Measurements from ENCODE around the gene OR13A1. TPM values are rescaled to one million over a fixed set of nuclear protein-coding genes. Genes with fewer than 3 reads are reported as not detected.
"Not testable (repeated sequence)": the region's sequence is repeated elsewhere in the genome, so short reads cannot be mapped to it uniquely, and the experiment has no call there.

Gene OR13A1
- polyA plus RNA-seq, 2 donors = 0.11 to 0.86 TPM

DNA sequence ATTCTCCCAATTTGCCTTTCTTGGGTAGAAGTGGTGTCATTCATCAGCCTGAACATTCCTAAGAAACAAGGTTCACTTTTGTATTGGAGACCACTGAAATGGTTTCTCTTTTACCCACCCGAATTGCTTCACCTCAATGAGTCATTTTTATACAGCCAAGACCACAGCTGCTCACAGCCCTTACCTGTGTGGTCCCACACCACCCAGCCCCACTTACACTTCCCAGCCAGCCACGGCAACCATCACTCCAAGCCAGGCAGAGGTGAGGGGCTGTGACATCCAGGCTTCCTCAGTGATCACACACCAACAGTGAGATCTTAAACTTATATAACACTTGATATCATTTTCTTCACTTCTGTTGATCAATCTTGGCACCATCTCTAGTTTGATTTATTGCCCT lies 20.7 kb downstream of the OR13A1 start:
- H3K9me3 ChIP-seq (ENCODE audit: control insufficient read depth in 2 of 2, insufficient read depth in 1 of 2, low read depth in 1 of 2, low read length in 1 of 2) = no peaks in the 10 kb centered on the region
- no peak overlapping the region for H3K27ac ChIP-seq (ENCODE audit: low read depth in 2 of 2, low read length in 1 of 2)
- no peaks in the 10 kb centered on the region for H3K36me3 ChIP-seq (ENCODE audit: control insufficient read depth in 2 of 2, insufficient read depth in 2 of 2, low read length in 1 of 2)
- WGBS, 2 donors = 69 to 75% methylated on average over 2 of the region's 2 CpGs
- H3K4me3 ChIP-seq (ENCODE audit: low read depth in 1 of 2, low read length in 2 of 2) = no peak overlapping the region
- no peaks in the 10 kb centered on the region for H3K4me1 ChIP-seq (ENCODE audit: control insufficient read depth in 2 of 2, insufficient read depth in 2 of 2, low read length in 1 of 2)
- H3K27me3 ChIP-seq (ENCODE audit: control insufficient read depth in 1 of 2, insufficient read depth in 2 of 2, low read length in 2 of 2) = no peaks in the 10 kb centered on the region

DNA sequence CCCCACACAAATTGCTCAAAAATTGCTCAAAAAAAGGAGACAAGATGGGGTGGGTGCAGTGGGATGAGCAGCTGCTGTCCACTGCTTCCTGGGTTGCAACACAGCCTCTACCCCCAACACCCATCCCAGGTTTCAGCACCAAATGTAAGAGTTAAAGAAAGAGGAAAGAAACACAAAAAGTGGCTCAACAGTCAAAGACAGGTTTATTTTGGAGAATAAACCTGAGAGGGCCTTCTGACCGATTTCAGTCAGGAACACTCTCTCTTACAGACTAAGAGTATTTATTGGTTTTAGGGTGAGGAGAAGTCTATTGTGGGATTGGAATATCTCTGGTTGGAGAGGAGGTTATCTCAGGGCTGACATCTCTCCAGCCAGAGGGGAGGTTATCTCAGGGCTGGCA lies 28.4 kb downstream of the OR13A1 start:
- H3K27ac ChIP-seq (ENCODE audit: low read depth in 2 of 2, low read length in 1 of 2) = no peak overlapping the region
- no peaks in the 10 kb centered on the region for H3K36me3 ChIP-seq (ENCODE audit: control insufficient read depth in 2 of 2, insufficient read depth in 2 of 2, low read length in 1 of 2)
- H3K27me3 ChIP-seq (ENCODE audit: control insufficient read depth in 1 of 2, insufficient read depth in 2 of 2, low read length in 2 of 2) = no peaks in the 10 kb centered on the region
- no peaks in the 10 kb centered on the region for H3K4me1 ChIP-seq (ENCODE audit: control insufficient read depth in 2 of 2, insufficient read depth in 2 of 2, low read length in 1 of 2)
- no peak overlapping the region for H3K4me3 ChIP-seq (ENCODE audit: low read depth in 1 of 2, low read length in 2 of 2)
- WGBS, 2 donors = 79 to 86% methylated on average over 1 of the region's 1 CpG
- no peaks in the 10 kb centered on the region for H3K9me3 ChIP-seq (ENCODE audit: control insufficient read depth in 2 of 2, insufficient read depth in 1 of 2, low read depth in 1 of 2, low read length in 1 of 2)

DNA sequence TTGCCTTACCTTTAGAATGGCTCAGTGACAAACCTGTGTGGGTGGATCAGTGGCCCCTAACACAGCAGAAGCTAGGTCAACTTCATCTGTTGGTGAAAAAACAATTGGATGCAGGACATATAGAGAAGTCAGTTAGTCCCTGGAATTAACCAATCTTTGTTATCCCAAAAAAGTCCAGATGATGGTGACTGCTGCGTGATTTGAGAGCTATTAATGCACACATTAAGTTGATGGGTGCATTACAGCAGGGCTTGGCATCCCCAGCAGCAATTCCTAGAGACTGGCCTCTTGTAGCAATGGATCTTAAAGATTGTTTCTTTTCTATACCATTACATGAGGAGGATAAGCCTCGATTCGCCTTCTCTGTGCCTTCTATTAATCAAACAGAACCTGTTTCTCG lies 33.3 kb downstream of the OR13A1 start:
- Histone ChIP-seq H3K4me3 (ENCODE audit: low read depth in 1 of 2, low read length in 2 of 2) (no peak overlapping the region), H3K27me3 (ENCODE audit: control insufficient read depth in 1 of 2, insufficient read depth in 2 of 2, low read length in 2 of 2) (no peaks in the 10 kb centered on the region), H3K4me1 (ENCODE audit: control insufficient read depth in 2 of 2, insufficient read depth in 2 of 2, low read length in 1 of 2) (no peaks in the 10 kb centered on the region), H3K27ac (ENCODE audit: low read depth in 2 of 2, low read length in 1 of 2) (no peak overlapping the region), H3K36me3 (ENCODE audit: control insufficient read depth in 2 of 2, insufficient read depth in 2 of 2, low read length in 1 of 2) (no peaks in the 10 kb centered on the region), H3K9me3 (ENCODE audit: control insufficient read depth in 2 of 2, insufficient read depth in 1 of 2, low read depth in 1 of 2, low read length in 1 of 2) (no peaks in the 10 kb centered on the region)
- 30 to 56% methylated on average over 4 of the region's 4 CpGs for WGBS, 2 donors

DNA sequence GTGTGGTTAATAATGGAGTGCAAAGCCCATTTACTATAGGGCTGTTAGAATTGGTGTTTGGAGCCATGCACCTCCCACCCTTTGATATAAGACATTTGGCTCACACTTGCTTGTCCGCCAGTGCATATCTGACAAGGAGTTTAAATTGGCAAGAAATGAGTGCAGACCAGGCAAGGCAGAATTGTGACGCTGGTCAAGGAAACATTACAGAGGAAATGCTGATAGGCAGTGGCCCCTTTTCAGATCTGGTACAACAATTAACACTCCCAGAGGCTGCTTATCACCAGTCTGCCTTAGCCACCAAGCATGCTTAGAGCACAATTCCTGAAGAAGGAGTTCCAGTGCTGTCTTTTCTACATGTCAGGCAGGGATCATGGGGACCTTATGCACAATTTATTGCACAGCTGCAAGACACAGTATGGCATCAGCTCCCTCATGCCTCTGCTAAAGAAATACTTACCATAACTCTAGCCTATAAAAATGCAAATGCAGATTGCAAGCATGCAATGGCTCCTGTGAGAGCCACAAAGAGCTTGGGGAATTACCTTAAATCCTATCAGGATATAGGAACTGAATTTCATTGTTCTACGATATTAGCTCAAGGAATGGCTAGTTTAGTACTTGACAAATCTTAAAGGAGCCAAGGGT lies 35.2 kb downstream of the OR13A1 start:
- Histone ChIP-seq H3K36me3 (ENCODE audit: control insufficient read depth in 2 of 2, insufficient read depth in 2 of 2, low read length in 1 of 2) (no peaks in the 10 kb centered on the region), H3K27me3 (ENCODE audit: control insufficient read depth in 1 of 2, insufficient read depth in 2 of 2, low read length in 2 of 2) (no peaks in the 10 kb centered on the region), H3K9me3 (ENCODE audit: control insufficient read depth in 2 of 2, insufficient read depth in 1 of 2, low read depth in 1 of 2, low read length in 1 of 2) (no peaks in the 10 kb centered on the region), H3K4me3 (ENCODE audit: low read depth in 1 of 2, low read length in 2 of 2) (no peak overlapping the region), H3K4me1 (ENCODE audit: control insufficient read depth in 2 of 2, insufficient read depth in 2 of 2, low read length in 1 of 2) (no peaks in the 10 kb centered on the region), H3K27ac (ENCODE audit: low read depth in 2 of 2, low read length in 1 of 2) (no peak overlapping the region)
- 27 to 34% methylated on average over 3 of the region's 3 CpGs for WGBS, 2 donors

GRCh38 chr10:45279682-45280081 lies 35.7 kb downstream of the OR13A1 start:
- Histone ChIP-seq H3K9me3 (ENCODE audit: control insufficient read depth in 2 of 2, insufficient read depth in 1 of 2, low read depth in 1 of 2, low read length in 1 of 2) (no peaks in the 10 kb centered on the region), H3K4me3 (ENCODE audit: low read depth in 1 of 2, low read length in 2 of 2) (no peak overlapping the region), H3K27ac (ENCODE audit: low read depth in 2 of 2, low read length in 1 of 2) (no peak overlapping the region), H3K27me3 (ENCODE audit: control insufficient read depth in 1 of 2, insufficient read depth in 2 of 2, low read length in 2 of 2) (no peaks in the 10 kb centered on the region), H3K4me1 (ENCODE audit: control insufficient read depth in 2 of 2, insufficient read depth in 2 of 2, low read length in 1 of 2) (no peaks in the 10 kb centered on the region), H3K36me3 (ENCODE audit: control insufficient read depth in 2 of 2, insufficient read depth in 2 of 2, low read length in 1 of 2) (no peaks in the 10 kb centered on the region)
- 74 to 85% methylated on average over 1 of the region's 1 CpG for WGBS, 2 donors

DNA sequence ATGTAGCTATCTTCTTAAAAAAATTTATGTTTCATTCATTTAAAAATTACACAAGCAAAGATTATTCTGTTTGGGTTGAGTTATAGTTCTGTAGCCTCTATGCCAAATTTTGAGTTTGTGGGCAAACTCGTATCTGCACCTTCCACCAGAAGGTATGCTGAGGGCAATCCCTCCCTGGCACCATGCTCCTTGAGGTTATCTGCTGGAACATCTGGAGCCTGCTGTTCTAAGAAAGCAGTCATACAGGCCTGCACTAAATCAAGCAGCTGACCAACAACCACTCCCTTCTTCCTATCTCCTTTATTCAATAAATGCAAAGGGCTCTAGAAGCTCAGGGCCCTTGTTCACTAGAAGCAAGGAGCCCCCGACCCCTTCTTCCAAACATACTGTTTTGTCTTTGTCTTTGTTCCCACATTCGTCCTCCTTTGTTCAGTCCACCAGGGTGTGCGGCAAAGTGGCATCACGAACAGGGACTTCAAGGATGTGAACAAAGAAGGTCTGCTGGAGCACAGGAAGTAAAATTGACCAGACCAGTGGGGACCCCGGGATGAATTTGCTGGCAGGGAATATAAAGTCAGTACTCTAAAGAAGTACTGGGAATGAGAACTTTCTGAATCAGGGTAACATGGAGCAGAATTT lies 36.4 kb downstream of the OR13A1 start:
- no peak overlapping the region for H3K4me3 ChIP-seq (ENCODE audit: low read depth in 1 of 2, low read length in 2 of 2)
- H3K9me3 ChIP-seq (ENCODE audit: control insufficient read depth in 2 of 2, insufficient read depth in 1 of 2, low read depth in 1 of 2, low read length in 1 of 2) = no peaks in the 10 kb centered on the region
- no peaks in the 10 kb centered on the region for H3K36me3 ChIP-seq (ENCODE audit: control insufficient read depth in 2 of 2, insufficient read depth in 2 of 2, low read length in 1 of 2)
- H3K4me1 ChIP-seq (ENCODE audit: control insufficient read depth in 2 of 2, insufficient read depth in 2 of 2, low read length in 1 of 2) = no peaks in the 10 kb centered on the region
- no peaks in the 10 kb centered on the region for H3K27me3 ChIP-seq (ENCODE audit: control insufficient read depth in 1 of 2, insufficient read depth in 2 of 2, low read length in 2 of 2)
- 61 to 72% methylated on average over 6 of the region's 6 CpGs for WGBS, 2 donors
- no peak overlapping the region for H3K27ac ChIP-seq (ENCODE audit: low read depth in 2 of 2, low read length in 1 of 2)

GRCh38 chr10:45276146-45276545 lies 39.3 kb downstream of the OR13A1 start:
- H3K36me3 ChIP-seq (ENCODE audit: control insufficient read depth in 2 of 2, insufficient read depth in 2 of 2, low read length in 1 of 2); H3K27ac ChIP-seq (ENCODE audit: low read depth in 2 of 2, low read length in 1 of 2); H3K4me1 ChIP-seq (ENCODE audit: control insufficient read depth in 2 of 2, insufficient read depth in 2 of 2, low read length in 1 of 2); H3K27me3 ChIP-seq (ENCODE audit: control insufficient read depth in 1 of 2, insufficient read depth in 2 of 2, low read length in 2 of 2); H3K4me3 ChIP-seq (ENCODE audit: low read depth in 1 of 2, low read length in 2 of 2); H3K9me3 ChIP-seq (ENCODE audit: control insufficient read depth in 2 of 2, insufficient read depth in 1 of 2, low read depth in 1 of 2, low read length in 1 of 2): not testable (repeated sequence)

GRCh38 chr10:45274364-45274763 lies 41.0 kb downstream of the OR13A1 start:
- no peaks in the 10 kb centered on the region for H3K36me3 ChIP-seq (ENCODE audit: control insufficient read depth in 2 of 2, insufficient read depth in 2 of 2, low read length in 1 of 2)
- no peaks in the 10 kb centered on the region for H3K9me3 ChIP-seq (ENCODE audit: control insufficient read depth in 2 of 2, insufficient read depth in 1 of 2, low read depth in 1 of 2, low read length in 1 of 2)
- H3K4me1 ChIP-seq (ENCODE audit: control insufficient read depth in 2 of 2, insufficient read depth in 2 of 2, low read length in 1 of 2) = no peaks in the 10 kb centered on the region
- H3K27ac ChIP-seq (ENCODE audit: low read depth in 2 of 2, low read length in 1 of 2) = no peak overlapping the region
- no peaks in the 10 kb centered on the region for H3K27me3 ChIP-seq (ENCODE audit: control insufficient read depth in 1 of 2, insufficient read depth in 2 of 2, low read length in 2 of 2)
- WGBS, 2 donors = 84 to 92% methylated on average over 1 of the region's 1 CpG
- H3K4me3 ChIP-seq (ENCODE audit: low read depth in 1 of 2, low read length in 2 of 2) = no peak overlapping the region

GRCh38 chr10:45267777-45268176 lies 47.6 kb downstream of the OR13A1 start:
- H3K4me1 ChIP-seq (ENCODE audit: control insufficient read depth in 2 of 2, insufficient read depth in 2 of 2, low read length in 1 of 2); H3K36me3 ChIP-seq (ENCODE audit: control insufficient read depth in 2 of 2, insufficient read depth in 2 of 2, low read length in 1 of 2); H3K9me3 ChIP-seq (ENCODE audit: control insufficient read depth in 2 of 2, insufficient read depth in 1 of 2, low read depth in 1 of 2, low read length in 1 of 2); H3K4me3 ChIP-seq (ENCODE audit: low read depth in 1 of 2, low read length in 2 of 2); H3K27ac ChIP-seq (ENCODE audit: low read depth in 2 of 2, low read length in 1 of 2); H3K27me3 ChIP-seq (ENCODE audit: control insufficient read depth in 1 of 2, insufficient read depth in 2 of 2, low read length in 2 of 2): not testable (repeated sequence)
- 64 to 69% methylated on average over 2 of the region's 2 CpGs for WGBS, 2 donors

GRCh38 chr10:45265996-45266395 lies 49.4 kb downstream of the OR13A1 start:
- no peaks in the 10 kb centered on the region for H3K27me3 ChIP-seq (ENCODE audit: control insufficient read depth in 1 of 2, insufficient read depth in 2 of 2, low read length in 2 of 2)
- H3K27ac ChIP-seq (ENCODE audit: low read depth in 2 of 2, low read length in 1 of 2) = no peak overlapping the region
- H3K4me1 ChIP-seq (ENCODE audit: control insufficient read depth in 2 of 2, insufficient read depth in 2 of 2, low read length in 1 of 2) = no peaks in the 10 kb centered on the region
- 72 to 79% methylated on average over 4 of the region's 4 CpGs for WGBS, 2 donors
- no peak overlapping the region for H3K4me3 ChIP-seq (ENCODE audit: low read depth in 1 of 2, low read length in 2 of 2)
- H3K36me3 ChIP-seq (ENCODE audit: control insufficient read depth in 2 of 2, insufficient read depth in 2 of 2, low read length in 1 of 2) = peaks cover 0 to 3% of the 10 kb centered on the region in 2 donors
- H3K9me3 ChIP-seq (ENCODE audit: control insufficient read depth in 2 of 2, insufficient read depth in 1 of 2, low read depth in 1 of 2, low read length in 1 of 2) = peaks cover 3% of the 10 kb centered on the region in 2 donors

Measured in esophagus (tissue), 2 donors.